GM18909 (cell line): Measurements from ENCODE around the gene AGPAT2.

ENCODE experiments used
- ATAC-seq: cut with Tn5 transposase; IDR thresholded peaks from one replicate; pipeline ENCODE4 v1.9.1; 2021; ENCODE audit warnings: mild to moderate bottlenecking; ENCODE audit not compliant: unreplicated experiment, poor library complexity

The AGPAT2 gene

GRCh38 chr9:136665111-136665703 is 22.1 kb downstream of the AGPAT2 start:
- no peak for ATAC-seq

GRCh38 chr9:136664000-136664915 is 23.0 kb downstream of the AGPAT2 start:
- no peak for ATAC-seq

GRCh38 chr9:136662656-136663581 is 24.3 kb downstream of the AGPAT2 start, which contains the start of gene EGFL7:
EGFL7 (plus strand) TSS chr9:136662916; CDS start chr9:136668283, 5,367 bp downstream.
- ATAC-seq = no peak

GRCh38 chr9:136662326-136662655 is 25.0 kb downstream of the AGPAT2 start:
- ATAC-seq = no peak

- ATAC-seq = no peak
Observed at GRCh38 chr9:136661641-136662325, 25.5 kb downstream of the AGPAT2 start.

- no peak for ATAC-seq
Observed at GRCh38 chr9:136660971-136661550, 26.2 kb downstream of the AGPAT2 start.

- ATAC-seq = no peak
Observed at GRCh38 chr9:136659861-136660784, 27.1 kb downstream of the AGPAT2 start.

GRCh38 chr9:136658849-136659535 is 28.3 kb downstream of the AGPAT2 start:
- ATAC-seq = no peak

- ATAC-seq = no peak
Observed at GRCh38 chr9:136657974-136658848, 29.0 kb downstream of the AGPAT2 start.

- ATAC-seq = no peak
Observed at GRCh38 chr9:136656795-136657611, 30.3 kb downstream of the AGPAT2 start.

GRCh38 chr9:136656183-136656738 is 31.0 kb downstream of the AGPAT2 start:
- no peak for ATAC-seq

DNA sequence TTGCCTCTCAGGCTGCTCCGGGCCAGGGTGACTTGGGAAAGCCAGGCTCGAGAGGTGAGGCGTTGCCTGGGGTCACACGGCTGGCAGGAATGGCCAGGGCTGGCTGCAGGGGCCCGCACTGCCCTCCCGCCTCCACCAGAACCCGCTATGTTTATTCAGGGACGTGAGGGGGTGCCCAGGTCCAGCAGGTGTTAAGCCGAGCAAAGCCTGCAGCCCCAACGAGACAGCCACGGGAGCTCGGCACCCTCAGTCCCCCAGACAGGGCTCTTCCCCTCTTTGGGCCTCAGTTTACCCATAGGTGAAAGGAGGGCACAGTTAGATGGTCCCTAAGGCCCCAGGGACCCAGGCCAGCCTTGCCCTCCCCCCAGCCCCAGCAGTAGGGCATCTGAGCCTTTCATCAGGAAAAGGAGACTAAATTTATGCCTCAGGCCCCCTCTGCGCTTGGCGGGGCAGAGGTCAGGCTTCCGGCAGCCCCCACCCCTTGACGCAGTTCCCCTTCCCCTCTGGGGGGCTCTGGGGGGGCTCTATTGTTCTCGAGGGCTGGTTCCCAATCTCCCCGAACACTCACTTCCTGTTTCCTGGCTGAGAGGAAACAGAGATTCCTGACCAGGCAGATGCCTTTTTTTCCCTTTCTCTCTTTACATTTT is 31.6 kb downstream of the AGPAT2 start:
- no peak for ATAC-seq

DNA sequence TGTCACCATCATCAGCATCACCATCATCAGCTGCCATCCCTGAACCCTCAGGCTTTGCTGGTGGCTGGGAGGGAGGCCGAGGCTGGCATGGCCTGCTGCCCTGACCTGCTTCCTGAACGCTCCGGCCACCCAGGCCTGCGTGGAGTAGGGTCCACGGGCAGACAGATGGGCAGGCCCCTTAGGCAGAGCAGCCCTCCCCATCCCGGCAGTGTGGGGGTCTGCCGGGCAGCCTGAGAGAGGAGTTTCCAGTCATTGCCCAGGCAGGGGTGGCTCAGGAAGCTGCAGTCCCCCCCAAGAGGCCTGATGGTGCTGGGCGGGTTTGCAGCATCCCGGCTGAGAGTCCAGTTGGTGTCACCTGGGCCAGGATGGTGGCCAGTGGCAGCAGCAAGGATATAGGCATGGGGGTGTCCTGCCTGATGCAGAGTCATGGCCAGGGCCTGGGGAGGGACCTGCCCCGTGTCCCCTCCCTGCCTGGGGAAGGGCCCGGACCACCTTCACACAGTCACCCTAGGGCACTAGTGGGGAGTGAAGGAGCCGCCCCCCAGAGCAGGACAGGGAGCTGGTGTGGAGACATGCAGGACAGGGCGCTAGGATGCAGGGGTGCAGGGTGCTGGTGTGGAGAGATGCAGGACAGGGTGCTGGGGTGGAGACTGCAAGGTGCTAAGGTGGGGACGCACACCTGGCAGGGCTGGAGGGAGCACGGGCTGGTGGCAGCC is 32.3 kb downstream of the AGPAT2 start:
- no peak for ATAC-seq

DNA sequence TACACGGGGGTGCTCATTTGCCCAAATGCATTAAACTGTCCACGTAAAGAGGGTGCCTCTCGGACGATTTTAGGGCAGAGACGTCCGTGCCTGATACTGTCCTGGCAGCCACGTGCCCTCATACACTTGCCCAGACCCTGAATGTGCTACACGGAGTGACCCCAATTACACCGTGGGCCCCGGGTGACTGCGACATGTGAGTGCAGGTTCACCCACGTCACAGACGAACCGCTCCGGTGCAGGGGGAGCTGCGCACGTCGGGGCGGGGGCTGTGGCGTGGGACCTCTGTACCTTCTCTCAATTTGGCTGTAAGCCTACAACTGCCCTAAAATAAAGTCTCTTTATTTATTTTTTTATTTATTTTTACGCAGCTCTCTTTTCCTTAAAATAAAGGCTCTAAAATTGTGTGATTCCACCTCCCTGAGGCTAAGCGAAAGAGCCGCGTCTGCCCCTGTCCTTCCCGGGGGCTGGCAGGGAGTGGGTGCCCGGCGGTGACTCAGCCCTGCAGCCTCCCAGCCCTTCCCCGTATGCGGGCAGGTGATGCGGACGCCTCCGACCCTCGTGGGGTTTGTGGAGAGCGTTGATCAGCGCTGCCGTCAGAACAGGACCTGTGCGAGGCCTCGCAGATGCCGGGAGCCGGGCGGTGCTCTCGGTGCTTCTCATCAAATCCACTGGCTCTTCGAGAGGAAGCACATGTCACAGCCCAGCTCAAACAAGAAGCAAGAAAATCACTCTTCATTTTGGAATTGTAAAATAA is 33.8 kb downstream of the AGPAT2 start:
- no peak for ATAC-seq
